Tibial nerve (tissue), 4 donors: ENCODE measurements around the gene GRIK4.

Source experiments
- CTCF ChIP-seq, 5 experiments: fragments of 200-600 bp in 3 of 5; fragments of 450-650 bp in 2 of 5; sonication (generic) in 3 of 5; IDR thresholded peaks; one replicate each; pipeline ENCODE4 v1.5.1; 2016 to 2019; ENCODE audit warnings: antibody characterized with exemption in 5 of 5, mild to moderate bottlenecking in 3 of 5, moderate library complexity in 2 of 5
- EP300 ChIP-seq, 2 donors: sonication (generic); formaldehyde crosslinking; IDR thresholded peaks; one replicate each; pipeline ENCODE4 v1.6.1; 2017; ENCODE audit warnings: antibody characterized with exemption in 2 of 2, mild to moderate bottlenecking in 1 of 2
- POLR2A ChIP-seq, 2 donors: fragments of 450-650 bp; IDR thresholded peaks; one replicate each; pipeline ENCODE4 v1.6.1; 2017; ENCODE audit warnings: antibody characterized with exemption in 2 of 2, mild to moderate bottlenecking in 2 of 2, moderate library complexity in 2 of 2

GRCh38 chr11:120590472-120590871 is 78.9 kb downstream of the GRIK4 start:
- TF ChIP-seq CTCF (IDR thresholded peaks at IDR 0.05) (no peak), EP300 (IDR thresholded peaks at IDR 0.05) (no peak), POLR2A (IDR thresholded peaks at IDR 0.05) (no peak)
